Skeletal muscle tissue (tissue), 5 donors: ENCODE data around the gene CCL19. TPM values are rescaled to one million over a fixed set of nuclear protein-coding genes. Genes with fewer than 3 reads are reported as not detected.

Source experiments
- H3K27ac ChIP-seq: one replicate; pipeline ENCODE4 v1.7.0; 2013; ENCODE audit warnings: mild to moderate bottlenecking, low read depth, low read length, inconsistent platforms
- H3K27me3 ChIP-seq, 3 donors: one replicate each; pipeline ENCODE4 v1.7.0; 2013; ENCODE audit warnings: low read length in 3 of 3; ENCODE audit not compliant: control insufficient read depth in 3 of 3, insufficient read depth in 3 of 3
- H3K36me3 ChIP-seq, 3 donors: one replicate each; pipeline ENCODE4 v1.7.0; 2013; ENCODE audit warnings: low read length in 3 of 3; ENCODE audit not compliant: control insufficient read depth in 3 of 3, insufficient read depth in 3 of 3
- H3K4me1 ChIP-seq, 3 donors: one replicate each; pipeline ENCODE4 v1.7.0; 2013; ENCODE audit warnings: low read length in 3 of 3, mild to moderate bottlenecking in 3 of 3; ENCODE audit not compliant: control insufficient read depth in 3 of 3, insufficient read depth in 3 of 3
- H3K4me3 ChIP-seq, 3 donors: one replicate each; pipeline ENCODE4 v1.7.0; 2013; ENCODE audit warnings: low read length in 3 of 3
- H3K9ac ChIP-seq, 3 donors: one replicate each; pipeline ENCODE4 v1.7.0; 2013; ENCODE audit warnings: low read length in 3 of 3, mild to moderate bottlenecking in 3 of 3, moderate library complexity in 2 of 3, low read depth in 1 of 3
- H3K9me3 ChIP-seq, 3 donors: one replicate each; pipeline ENCODE4 v1.7.0; 2013; ENCODE audit warnings: low read length in 3 of 3; ENCODE audit not compliant: control insufficient read depth in 3 of 3
- small RNA-seq: library from RNA; depleted of rRNA; stranded (forward); fragments of <200 nt; gene quantifications from one replicate; pipeline ENCODE3, GENCODE V24; 2014
- total RNA-seq: library from RNA; depleted of rRNA; stranded (reverse); fragments of >200 nt; gene quantifications from one replicate; pipeline ENCODE4 v1.2.3, GENCODE V29; 2014
- donor health status: Osteomylitis.

CCL19 gene
- total RNA-seq, 1 donor from 2014 or later, result not detected

GRCh38 chr9:34646211-34647083 is 44.6 kb downstream of the CCL19 start, which contains the start of gene GALT:
TSS of gene GALT (plus strand) at chr9:34646675. CDS start at chr9:34646705, 30 bp downstream.
- H3K27me3 ChIP-seq, result no peaks in the 10 kb centered on the region

GRCh38 chr9:34644766-34645314 is 46.2 kb downstream of the CCL19 start:
- Histone ChIP-seq H3K36me3 (peaks cover 16 to 19% (median 18%) of the 10 kb centered on the region in 3 donors), H3K27ac (no peak overlapping the region), H3K9me3 (no peaks in the 10 kb centered on the region), H3K4me1 (peaks cover 25 to 42% (median 29%) of the 10 kb centered on the region in 3 donors), H3K27me3 (no peaks in the 10 kb centered on the region), H3K4me3 (no peak overlapping the region), H3K9ac (no peak overlapping the region)

More at GRCh38 chr9:34646211-34647083, 44.6 kb downstream of the CCL19 start, which contains the start of gene GALT:
- H3K36me3 ChIP-seq, result peaks cover 19 to 26% (median 22%) of the 10 kb centered on the region in 3 donors
- peak within 1 kb of the TSS; percentile 84 to 96 (median 87) for H3K9ac ChIP-seq
- no peaks in the 10 kb centered on the region for H3K9me3 ChIP-seq
- H3K4me1 ChIP-seq, result peaks cover 31 to 51% (median 37%) of the 10 kb centered on the region in 3 donors
- peak within 1 kb of the TSS; percentile 85 for H3K27ac ChIP-seq
- peak within 1 kb of the TSS; percentile 92 to 97 (median 95) for H3K4me3 ChIP-seq

GRCh38 chr9:34642679-34643078 is 48.4 kb downstream of the CCL19 start:
- no peaks in the 10 kb centered on the region for H3K9me3 ChIP-seq
- no peaks in the 10 kb centered on the region for H3K27me3 ChIP-seq
- peaks cover 22 to 35% (median 26%) of the 10 kb centered on the region in 3 donors for H3K4me1 ChIP-seq
- no peak overlapping the region for H3K9ac ChIP-seq
- H3K4me3 ChIP-seq, result no peak overlapping the region
- H3K36me3 ChIP-seq, result no peaks in the 10 kb centered on the region
- H3K27ac ChIP-seq, result no peak overlapping the region

Small RNAs within 50 kb of the gene (small RNA-seq; reads per million reads assigned to genes)
- gene CCL27, result not detected

Other genes with a start within 250 kb of the CCL19 start
- 2.6 TPM for gene FAM219A, start 232.7 kb downstream of the CCL19 start, total RNA-seq
- gene DNAI1, start 232.5 kb downstream of the CCL19 start, total RNA-seq, result not detected
- gene ENHO, start 168.3 kb downstream of the CCL19 start, total RNA-seq, result 4.2 TPM
- 3.1 TPM for gene CNTFR, start 101.6 kb downstream of the CCL19 start, total RNA-seq
- 25.6 TPM for gene RPP25L, start 79.2 kb downstream of the CCL19 start, total RNA-seq
- gene DCTN3, start 70.8 kb downstream of the CCL19 start, total RNA-seq, result 67.8 TPM
- not detected for gene ARID3C, start 62.2 kb downstream of the CCL19 start, total RNA-seq
- gene SIGMAR1, start 53.5 kb downstream of the CCL19 start, total RNA-seq, result 14.1 TPM
- gene GALT, start 44.6 kb downstream of the CCL19 start, total RNA-seq, result 23.0 TPM
- 75.7 TPM for gene IL11RA, start 39.1 kb downstream of the CCL19 start, total RNA-seq
- gene CCL27, start 28.6 kb downstream of the CCL19 start, total RNA-seq, result not detected
- 15.7 TPM for gene CCL21, start 18.9 kb upstream of the CCL19 start, total RNA-seq